SW 1271 (cell line): ENCODE measurements around the gene CDH4.

ENCODE experiments used
- DNase-seq, 2 experiments: peaks; one replicate each; lab custom pipeline; 2025; lab: John Stamatoyannopoulos, UW

Gene CDH4

DNA sequence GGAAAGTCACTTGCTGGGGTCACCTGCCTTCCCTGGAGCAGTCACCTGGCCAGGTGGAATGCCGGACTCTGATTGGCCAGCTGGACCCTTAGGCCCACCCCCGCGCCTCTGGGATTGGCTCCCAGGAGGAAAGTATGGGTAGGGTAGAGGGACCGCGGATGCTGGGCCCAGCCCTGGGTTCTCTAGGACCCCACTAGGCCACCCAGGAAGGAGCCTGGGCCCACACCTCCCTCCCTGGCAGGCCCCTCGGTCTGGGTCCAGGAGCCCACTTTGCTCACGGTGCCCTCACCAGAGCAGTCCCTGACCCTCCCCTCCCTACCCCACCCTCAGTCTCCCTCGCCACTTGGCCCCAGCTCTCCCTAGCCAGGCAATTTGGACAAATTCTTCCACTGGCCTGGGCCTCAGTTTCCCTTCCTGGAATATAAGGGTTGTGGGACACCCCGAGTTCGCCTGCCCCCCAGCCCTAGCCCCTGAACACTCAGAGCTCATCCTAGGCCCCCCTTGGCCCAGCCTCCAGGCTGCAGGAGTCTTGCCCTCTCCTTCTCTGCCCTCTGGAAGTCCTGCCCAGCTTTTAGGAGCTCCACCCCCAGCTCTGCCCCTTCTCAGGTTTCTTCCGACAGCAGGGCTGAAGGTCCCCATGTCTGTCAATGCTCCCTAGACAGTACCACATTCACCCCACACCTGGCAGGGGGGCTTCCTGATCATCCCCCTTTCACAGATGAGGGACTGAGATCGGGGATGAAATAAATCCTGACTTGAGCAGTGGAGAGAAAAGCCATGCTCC lies 514.0 kb downstream of the CDH4 start:
- no peak for DNase-seq

DNA sequence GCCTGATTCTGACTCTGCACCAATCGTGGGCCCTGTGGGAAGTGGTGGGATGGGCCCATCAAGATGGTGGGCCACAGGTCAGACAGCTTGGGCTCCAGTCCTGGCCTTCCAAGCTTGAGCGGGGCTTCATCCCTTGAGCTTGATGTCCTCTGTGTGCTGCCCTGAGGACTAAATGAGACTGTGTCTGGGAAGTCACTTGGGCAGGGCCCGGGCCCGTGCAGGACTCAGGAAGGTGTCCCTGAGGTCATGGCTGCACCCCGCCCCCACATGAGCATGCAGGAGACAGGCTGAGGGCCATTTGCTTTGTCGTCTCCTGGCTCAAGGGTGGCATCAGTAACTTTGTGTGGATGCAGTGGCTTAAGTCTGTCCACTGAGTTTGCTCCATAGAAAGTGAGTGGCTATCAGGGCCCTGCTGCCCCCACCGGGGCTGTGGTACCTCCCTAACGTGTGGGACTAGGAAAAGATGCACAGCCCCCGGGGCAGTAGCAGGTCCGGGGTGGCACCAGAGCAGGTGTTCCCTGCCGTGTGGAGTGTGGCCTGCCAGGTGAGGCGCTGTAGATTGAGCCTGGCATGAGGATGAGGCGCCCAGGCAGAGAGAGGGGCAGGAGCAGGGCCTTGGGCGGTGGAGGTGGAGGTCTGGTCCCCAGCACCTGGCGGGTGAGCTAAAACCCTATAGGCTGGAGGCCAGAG lies 515.0 kb downstream of the CDH4 start:
- no peak for DNase-seq

DNA sequence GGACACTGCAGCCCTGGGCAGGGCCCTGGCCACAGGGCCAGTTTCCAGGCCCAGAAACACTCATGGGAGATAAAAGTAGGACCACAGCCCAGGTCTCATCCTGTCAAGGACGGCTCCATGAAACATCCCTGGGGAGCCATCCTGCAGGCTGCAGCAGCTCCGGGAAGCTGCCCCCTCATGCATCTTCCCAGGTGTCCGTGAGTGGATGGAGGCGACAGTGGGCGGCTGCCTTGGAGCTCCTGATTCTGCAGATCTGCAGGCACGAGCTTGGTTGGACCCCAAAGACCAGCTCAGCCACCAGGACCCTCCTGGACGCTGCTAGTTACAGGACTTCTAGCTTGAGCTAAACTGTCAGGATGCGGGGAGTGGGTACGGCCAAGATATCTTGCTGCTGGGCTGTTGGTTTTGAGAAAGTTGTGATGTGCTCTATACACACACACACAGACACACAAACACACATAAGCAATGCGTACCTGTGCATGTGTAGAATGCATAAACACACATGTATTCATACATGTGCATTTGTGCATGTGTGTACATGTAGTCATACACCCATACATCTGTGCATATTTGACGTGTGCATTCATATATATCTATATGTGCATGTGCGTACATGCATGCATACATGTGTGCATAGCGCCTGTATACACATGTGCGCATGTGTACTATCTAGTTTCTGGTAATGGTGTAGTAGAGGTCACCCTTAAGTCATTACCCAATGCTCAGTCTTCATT lies 515.9 kb downstream of the CDH4 start:
- DNase-seq, result no peak

DNA sequence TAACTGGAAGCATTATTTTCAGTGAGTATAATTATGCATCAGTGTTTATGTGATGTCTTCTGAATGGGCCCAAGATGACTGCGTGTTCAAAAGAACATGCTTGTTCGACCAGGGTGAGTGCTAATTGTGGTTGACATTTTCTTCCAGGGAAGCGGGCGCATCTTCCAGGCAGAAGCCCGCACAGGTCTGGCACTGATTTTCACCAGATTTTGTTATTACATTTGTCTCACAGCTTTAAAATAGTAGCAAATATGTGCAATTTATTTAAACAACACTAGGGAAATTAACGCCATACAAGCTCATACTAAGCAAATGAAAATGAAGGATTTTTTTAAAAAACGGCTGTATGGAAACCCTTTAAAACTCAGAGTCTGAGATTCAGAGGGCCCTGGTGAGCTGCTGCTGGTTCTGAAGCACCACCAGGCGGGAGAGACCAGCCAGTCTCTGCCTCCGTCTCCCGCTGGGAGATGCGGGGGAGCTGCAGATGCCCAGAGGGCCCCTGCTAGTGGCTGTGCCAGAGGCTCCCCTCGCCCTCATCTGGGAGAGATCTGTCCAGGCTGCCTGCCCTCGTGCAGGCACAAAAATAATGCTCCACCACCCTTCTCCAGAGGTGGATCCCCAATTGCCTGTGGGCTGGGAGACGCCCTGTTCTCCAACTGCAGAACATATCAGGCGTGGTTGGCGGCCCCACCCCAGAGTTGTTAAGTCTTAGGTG lies 516.7 kb downstream of the CDH4 start:
- no peak for DNase-seq

DNA sequence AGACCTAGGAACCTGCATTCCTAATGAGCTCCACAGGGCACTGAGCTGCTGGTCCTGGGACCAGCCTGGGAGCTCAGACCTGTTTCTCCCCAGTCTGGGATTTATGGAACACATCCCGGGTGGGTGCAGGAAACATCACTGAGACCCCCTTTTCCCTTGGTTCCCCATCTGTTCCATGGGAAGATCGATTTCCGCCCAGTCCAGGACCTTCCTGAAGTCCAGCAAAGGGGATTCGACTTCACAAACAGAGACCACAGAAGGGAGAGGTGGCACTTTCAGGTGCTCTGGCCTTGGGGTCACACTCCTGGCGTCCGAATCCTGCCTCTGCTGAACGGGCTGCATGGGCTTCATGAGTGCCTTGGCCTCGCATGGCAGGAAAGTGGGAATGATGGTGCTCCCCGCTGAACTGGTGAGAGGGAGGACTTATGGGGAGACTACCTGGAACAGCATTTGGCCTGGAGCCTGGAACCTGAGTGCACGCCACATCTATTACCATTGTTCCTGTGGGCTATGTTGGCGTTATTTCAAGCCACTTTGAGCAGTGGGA lies 517.3 kb downstream of the CDH4 start:
- DNase-seq, result no peak

DNA sequence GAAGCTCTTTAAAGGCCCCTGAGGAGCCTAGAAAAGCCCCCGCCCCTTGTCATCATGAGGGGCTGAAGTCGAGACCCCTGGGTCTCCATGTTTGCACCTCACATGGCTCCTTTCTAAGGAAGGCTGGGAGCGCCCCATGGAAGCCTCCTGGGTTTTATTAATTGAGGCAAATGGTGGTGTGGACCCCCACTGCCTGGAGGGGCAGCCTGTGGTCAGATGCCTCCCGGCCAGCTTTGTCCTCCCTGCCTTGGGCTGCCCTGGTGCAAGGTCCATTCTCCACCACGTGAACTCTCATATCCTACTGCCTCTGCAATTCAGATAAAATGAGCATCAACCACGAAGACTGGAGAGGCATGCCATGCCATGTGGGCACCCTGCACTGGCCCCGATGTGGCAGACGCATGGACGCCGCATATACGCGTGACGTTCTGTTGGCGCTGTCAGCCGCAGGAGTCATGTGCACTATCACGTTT lies 518.1 kb downstream of the CDH4 start:
- DNase-seq, result no peak

DNA sequence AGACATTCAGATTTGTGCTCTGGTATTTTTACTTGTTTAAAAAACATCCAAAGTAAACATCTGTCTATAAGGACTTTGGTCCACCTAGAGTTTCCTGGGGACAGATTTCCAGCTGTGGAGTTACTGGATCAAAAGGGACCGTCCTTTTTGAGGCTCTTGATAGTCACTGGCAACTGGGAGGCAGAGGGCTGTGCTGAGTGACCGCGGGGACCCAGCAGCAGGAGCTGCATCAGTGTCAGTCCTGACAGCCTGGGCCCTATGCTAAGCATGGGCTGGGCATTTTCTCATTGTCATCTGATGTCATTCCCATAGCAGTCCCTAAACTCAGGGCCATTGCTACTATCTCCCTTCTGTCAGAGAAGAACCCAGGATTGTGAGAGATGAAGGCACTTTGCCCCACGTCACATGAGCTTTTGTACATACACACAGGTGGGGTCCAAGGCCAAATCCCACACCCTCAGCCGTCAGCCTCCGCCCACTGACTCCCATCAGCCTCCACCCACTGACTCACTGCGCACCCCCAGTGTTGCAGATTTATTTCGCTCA lies 519.8 kb downstream of the CDH4 start:
- no peak for DNase-seq

DNA sequence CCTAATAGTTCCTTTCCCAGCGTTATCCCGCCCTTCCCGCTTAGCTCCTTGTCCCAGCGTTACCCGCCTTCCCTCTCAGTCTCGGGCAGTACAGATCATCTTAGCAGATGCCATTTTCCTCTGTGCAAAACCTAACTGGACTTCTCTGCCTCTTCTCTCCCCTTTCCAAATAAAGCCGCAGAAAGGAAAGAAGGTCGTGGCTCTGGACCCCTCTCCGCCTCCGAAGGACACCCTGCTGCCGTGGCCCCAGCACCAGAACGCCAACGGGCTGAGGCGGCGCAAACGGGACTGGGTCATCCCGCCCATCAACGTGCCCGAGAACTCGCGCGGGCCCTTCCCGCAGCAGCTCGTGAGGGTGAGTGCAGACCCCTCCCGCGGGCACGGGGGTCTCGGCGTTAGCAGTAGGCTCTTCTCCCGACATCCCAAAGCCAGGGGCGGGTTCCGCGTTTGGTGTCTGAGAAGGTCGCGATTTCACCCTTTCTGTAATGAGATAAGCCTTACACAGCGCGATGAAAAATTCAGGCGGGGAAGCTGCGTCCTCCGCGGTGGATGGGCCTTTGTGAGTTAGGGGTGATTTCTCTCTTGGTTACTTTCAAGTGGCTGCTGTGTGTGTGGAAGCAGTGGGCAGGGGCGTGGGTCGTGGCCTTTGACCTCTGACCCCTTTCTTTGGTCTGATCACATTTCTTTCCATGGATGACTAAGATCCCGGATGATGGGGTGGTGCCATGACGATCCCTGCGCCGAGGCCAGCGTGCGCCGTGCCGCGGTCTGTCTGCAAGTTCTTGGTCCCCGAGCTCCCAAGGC lies 521.0 kb downstream of the CDH4 start:
- DNase-seq, result no peak

DNA sequence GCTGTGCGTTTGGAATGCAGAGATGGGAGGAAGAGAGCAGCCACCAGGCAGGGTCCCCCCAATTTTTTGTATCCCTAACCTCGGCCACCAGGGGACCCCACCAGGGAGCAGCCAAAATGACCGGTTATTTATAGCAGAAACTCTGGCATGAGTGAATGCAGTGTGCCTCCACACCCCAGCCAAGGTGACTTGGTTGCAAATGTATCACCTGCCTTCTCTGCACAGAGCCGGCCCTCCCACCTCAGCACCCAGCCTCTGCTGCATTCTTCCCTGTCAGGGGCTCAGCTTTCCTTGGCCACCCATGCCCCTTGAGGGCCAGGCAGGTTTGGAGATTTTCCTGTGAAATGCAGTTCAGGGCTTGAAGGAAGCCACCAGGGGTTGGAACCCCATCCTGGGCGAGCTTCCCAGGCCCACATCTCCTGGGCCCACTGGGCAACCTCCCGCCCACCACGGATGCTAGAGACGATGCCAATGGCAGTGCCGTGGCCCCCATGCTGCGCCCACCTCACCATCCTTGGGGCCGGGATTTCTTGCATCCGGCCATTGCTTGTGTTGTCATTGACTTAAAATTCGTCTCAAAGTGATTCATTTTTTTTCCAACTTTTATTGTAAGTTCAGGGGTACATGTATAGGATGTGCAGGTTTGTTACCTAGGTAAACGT lies 522.0 kb downstream of the CDH4 start:
- DNase-seq, result no peak

DNA sequence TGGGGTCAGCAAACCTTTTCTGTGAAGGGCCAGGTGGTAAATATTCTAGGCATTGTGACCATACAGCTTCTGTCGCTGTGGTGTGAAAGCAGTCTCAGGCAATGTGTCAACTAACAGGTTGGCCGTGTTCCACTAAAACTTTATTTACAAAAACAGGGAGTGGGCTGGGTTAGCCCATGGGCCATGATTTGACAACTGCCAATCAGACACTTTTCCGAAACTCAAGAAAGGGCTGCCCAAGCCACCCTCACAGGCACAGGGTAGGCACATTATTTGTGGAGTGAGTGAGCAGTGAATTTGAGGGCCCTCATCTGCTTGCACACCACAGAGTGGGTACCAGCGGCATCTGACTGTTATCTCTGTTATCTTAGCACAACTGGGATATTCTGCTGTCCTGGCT lies 523.4 kb downstream of the CDH4 start:
- DNase-seq, result no peak

DNA sequence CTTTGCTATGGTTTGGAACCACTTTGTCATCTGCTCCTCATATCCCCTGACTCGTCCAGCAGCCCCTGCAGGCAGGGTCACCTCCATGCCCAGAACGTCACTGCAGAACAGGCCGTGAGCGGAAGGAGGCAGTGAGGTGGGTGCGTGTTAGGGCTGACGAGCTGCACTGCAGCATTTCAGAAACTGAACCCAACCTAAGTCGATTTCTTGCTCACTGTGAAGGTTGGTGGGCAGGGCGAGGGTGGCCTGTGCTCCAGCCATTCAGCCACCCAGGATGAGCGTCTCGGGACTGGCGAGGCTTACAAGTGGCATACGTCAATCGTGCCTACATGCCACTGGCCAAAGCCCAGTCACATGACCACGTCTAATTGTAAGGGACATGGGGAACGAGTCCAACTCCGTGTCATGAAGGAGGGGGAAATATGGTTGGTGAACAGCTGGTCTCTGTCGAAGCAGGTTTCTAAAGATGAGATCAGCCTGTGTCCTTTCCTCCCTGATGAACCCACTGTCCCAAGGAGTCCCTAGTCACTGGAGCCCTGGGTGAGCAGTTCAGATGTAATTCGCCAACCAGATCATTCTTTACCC lies 524.5 kb downstream of the CDH4 start:
- DNase-seq, result no peak

DNA sequence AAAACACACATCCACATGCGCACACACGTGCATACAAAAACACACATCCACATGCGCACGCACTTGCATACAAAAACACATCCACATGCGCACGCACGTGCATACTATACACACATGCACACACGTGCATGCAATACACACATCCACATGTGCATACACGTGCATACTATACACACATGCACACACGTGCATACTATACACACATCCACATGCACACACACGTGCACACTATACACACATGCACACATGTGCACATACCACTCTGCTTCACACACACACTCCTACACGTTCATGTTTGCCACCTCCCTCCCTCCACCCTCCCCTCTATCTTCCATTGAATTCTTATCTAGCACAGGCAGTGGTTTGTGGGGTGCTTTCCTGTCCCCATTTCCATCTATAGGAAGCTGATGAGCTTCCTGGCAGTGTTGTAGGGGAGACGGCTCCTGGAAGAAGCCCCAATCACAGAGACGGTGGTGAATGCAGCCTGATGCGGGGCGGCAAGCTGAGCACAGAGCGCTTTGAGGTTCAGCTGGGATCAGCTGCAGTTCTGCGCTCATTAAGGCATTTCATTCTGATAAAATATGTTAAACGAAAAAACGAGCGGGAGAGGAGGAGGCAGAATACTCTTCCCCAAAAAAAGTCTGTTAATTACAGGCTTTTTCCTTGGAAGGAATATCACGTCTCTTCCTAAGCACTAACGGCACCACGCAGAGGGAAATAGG lies 525.9 kb downstream of the CDH4 start:
- DNase-seq, result no peak

DNA sequence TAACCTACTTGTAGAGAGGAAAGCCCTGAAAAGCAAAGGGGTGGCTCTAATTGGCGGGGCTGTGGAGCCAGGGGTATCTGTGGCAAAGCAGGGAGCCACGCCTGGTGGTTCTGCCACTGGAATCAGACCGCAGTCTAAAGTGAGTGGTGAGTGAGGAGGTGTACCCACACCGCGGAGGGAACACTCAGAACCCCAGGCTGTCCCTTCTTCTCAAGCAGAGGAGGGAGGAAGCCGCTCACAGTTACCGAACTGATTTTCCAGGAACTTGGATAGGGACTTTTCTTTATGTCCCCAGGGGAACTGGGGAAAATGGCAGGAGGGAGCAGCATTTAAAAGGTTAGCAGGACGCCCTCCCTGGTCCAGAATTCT lies 526.4 kb downstream of the CDH4 start:
- DNase-seq, result no peak

DNA sequence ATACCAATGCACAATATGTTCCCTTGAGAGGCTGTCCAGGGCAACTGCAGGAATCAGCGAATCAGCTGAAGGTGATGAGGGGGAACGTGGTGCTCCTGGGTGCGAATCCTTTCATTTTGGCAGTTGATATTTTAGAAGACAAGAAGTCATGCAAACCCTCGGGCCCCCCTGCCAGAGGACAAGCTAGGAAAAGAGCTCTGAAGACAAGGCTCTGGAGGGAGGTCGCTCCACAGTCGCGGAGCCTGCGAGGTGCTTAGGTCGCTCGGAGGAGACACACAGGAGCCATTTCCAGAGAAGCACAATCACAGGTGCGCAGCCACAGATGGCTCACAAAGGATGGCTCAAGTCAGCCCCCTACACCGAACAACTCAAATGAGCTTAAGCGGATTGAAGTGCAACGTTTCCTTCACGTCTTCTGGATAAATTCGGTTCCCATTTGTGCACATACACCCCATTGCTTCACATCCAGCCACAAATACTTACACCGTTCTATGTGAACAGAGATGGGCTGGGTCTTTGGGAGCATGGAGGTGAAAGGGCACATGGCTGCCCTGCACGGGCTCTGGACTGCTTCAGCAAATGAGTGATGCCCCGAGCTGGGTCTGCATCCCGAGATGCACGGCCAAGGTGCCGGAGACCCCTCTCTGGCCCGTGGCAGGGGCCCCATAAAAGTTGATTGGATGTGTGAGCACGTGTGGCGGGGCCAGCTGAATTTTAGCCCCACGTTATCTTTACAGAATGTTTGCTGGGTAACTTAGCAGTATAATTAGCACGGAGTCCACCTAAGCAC lies 527.3 kb downstream of the CDH4 start:
- no peak for DNase-seq

DNA sequence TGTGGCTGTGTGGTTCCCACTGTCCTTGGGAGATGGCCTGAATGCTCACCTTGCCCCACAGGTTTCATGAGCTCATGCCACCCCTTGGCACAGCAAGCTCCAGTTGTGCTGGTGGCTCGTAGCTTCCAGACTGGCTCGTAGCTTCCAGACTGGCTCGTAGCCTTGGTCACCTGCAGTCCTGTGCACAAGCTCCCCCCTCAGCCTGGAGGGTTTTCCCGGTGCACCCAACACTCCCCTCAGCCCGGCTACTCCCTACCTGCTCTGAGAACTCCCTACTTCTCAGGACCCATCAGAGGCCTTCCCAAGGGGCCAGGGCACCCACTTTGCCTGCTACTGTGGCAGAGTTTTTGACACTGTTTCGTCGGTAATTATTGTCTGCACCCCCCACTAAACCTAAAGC lies 528.0 kb downstream of the CDH4 start:
- no peak for DNase-seq

DNA sequence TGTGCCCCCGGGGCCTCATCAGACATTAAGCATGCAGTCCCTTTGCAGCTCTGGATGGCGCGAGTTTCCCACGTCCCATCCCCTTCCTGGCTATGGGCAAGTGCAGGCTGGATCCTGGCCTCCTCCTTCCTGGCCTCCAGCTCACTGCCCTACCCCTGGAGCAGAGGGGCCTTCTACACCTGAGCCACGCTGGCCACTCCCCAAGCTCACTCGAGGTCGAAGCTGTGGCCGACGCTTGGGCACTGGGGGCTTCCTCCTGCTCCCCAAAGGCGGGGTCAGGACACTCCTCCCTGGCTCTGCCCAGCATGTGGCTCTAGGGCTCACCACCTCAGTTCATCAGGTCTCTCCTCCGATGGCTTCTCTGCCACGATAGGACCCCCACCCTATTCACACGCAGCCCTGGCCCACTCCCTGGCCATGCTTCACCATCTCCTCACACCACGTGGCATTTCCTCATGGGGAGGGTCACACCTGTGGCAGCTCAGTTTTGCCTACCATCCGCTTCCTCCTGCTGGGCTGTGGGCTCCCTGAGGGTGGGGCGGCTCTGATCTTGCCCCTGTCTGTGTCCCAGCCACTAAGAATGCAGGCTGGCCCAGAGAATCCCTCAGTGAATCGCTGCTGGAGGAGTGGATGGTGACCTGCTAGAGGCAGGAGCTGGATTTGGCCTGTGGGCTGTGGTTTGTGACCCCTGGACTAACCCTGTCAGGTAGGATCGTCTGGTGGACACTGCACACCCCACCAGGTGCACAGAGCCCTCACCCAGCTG lies 532.9 kb downstream of the CDH4 start:
- no peak for DNase-seq

DNA sequence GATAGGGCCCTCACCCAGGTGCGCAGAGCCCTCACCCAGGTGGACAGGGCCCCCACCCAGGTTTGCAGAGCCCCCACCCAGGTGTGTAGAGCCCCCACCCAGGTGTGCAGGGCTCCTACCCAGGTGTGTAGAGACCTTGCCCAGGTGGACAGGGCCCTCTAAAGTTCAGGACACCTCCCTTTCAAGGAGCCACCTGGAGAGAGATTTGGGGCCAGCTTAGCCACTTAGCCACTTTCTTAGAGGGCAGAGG lies 533.4 kb downstream of the CDH4 start:
- DNase-seq, result no peak

DNA sequence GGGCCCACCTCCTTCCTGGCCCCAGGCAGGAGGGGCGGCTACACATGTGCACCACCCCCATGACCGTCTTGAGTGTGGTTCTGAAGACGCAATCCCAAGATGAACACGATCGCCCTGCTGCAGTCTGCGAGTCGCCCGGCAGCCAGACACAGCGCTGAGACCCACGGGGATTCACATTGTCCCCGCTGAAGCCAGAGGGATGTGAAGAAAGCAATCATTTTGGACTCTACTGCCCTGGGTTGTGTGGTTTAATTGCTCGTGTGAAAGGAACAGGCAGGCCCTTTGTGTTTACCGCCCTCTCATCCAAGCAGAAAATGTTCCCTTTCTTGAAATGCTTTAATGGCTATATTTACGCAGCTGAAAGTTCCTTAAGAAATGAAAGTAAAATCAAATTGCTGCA lies 534.2 kb downstream of the CDH4 start:
- no peak for DNase-seq
